ENCODE data around the gene C1orf167. TPM values are rescaled to one million over a fixed set of nuclear protein-coding genes. Genes with fewer than 3 reads are reported as not detected.

C1orf167 gene
- total and polyA plus RNA-seq, 2 donors (not counting 1 experiment from before 2014, with no cell fraction given), result not detected

GRCh38 chr1:11766429-11766776 is 4.4 kb downstream of the C1orf167 start:
- ChIA-PET CTCF (interaction anchor here (0.5 kb wide), 1 partner anchor 55 kb away, joined by 3 read pairs; no protein-coding TSS in a partner anchor), POLR2A (no interaction called here)
- ATAC-seq (ENCODE audit: low read depth) (no peak), DNase-seq (no peak)
- Histone ChIP-seq H3K4me2 (replicated peaks; ENCODE audit: low read depth, low read length, poor library complexity, severe bottlenecking) (no peak overlapping the region), H3K36me3 (replicated peaks in 1 of 2; ENCODE audit: control extremely low read depth in 1 of 2, control insufficient read depth in 1 of 2, extremely low read depth in 1 of 2, insufficient read depth in 2 of 2, low read length in 1 of 2) (no peaks in the 10 kb centered on the region), H3K9me3 (ENCODE audit: control extremely low read depth in 1 of 3, control insufficient read depth in 2 of 3, insufficient read depth in 1 of 3, low read length in 2 of 3) (peaks cover 0 to 5% (median 0%) of the 10 kb centered on the region in 3 donors), H3K9ac (ENCODE audit: low read length) (no peak overlapping the region), H3K4me3 (ENCODE audit: control extremely low read depth in 1 of 5, extremely low read depth in 1 of 5, insufficient read depth in 1 of 5, low read depth in 2 of 5, low read length in 4 of 5) (no peak overlapping the region), H3K27ac (ENCODE audit: low read length in 2 of 2) (no peak overlapping the region), H3K79me2 (ENCODE audit: control insufficient read depth, insufficient read depth, low read length) (no peaks in the 10 kb centered on the region), H3K4me1 (ENCODE audit: control insufficient read depth in 2 of 2, insufficient read depth in 2 of 2, low read length in 2 of 2) (peaks cover 6 to 7% of the 10 kb centered on the region in 2 donors), H3K27me3 (replicated peaks in 1 of 4; ENCODE audit: control extremely low read depth in 1 of 4, control insufficient read depth in 3 of 4, insufficient read depth in 4 of 4, low read length in 3 of 4) (peaks cover 0 to 18% (median 2%) of the 10 kb centered on the region in 4 experiments), H4K20me1 (ENCODE audit: control insufficient read depth, insufficient read depth, low read length, poor library complexity, severe bottlenecking) (no peaks in the 10 kb centered on the region), H2AFZ (ENCODE audit: insufficient read depth, low read depth, low read length, poor library complexity, severe bottlenecking) (no peak overlapping the region)
- H3K9me3 Mint-ChIP-seq (ENCODE audit: insufficient read depth), result no peaks in the 10 kb centered on the region
- H3K4me3 Mint-ChIP-seq, result no peak overlapping the region
- intact Hi-C loops (cut with micrococcal nuclease), result no loop called here
- 89% methylated on average over 14 of the region's 14 CpGs for WGBS (ENCODE audit: insufficient coverage)
- H3K27ac Mint-ChIP-seq, result no peak overlapping the region
- H3K4me1 Mint-ChIP-seq, result peaks cover 3% of the 10 kb centered on the region
- TF ChIP-seq, protein P1, sequence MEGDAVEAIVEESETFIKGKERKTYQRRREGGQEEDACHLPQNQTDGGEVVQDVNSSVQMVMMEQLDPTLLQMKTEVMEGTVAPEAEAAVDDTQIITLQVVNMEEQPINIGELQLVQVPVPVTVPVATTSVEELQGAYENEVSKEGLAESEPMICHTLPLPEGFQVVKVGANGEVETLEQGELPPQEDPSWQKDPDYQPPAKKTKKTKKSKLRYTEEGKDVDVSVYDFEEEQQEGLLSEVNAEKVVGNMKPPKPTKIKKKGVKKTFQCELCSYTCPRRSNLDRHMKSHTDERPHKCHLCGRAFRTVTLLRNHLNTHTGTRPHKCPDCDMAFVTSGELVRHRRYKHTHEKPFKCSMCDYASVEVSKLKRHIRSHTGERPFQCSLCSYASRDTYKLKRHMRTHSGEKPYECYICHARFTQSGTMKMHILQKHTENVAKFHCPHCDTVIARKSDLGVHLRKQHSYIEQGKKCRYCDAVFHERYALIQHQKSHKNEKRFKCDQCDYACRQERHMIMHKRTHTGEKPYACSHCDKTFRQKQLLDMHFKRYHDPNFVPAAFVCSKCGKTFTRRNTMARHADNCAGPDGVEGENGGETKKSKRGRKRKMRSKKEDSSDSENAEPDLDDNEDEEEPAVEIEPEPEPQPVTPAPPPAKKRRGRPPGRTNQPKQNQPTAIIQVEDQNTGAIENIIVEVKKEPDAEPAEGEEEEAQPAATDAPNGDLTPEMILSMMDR (IDR thresholded peaks at IDR 0.05), result no peak
- TF ChIP-seq EZH2 (IDR thresholded peaks at IDR 0.05; ENCODE audit: borderline replicate concordance, insufficient read depth, low read depth, low read length, poor library complexity, severe bottlenecking), result no peak
- peaks cover 11% of the 10 kb centered on the region for H3K27me3 Mint-ChIP-seq

DNA sequence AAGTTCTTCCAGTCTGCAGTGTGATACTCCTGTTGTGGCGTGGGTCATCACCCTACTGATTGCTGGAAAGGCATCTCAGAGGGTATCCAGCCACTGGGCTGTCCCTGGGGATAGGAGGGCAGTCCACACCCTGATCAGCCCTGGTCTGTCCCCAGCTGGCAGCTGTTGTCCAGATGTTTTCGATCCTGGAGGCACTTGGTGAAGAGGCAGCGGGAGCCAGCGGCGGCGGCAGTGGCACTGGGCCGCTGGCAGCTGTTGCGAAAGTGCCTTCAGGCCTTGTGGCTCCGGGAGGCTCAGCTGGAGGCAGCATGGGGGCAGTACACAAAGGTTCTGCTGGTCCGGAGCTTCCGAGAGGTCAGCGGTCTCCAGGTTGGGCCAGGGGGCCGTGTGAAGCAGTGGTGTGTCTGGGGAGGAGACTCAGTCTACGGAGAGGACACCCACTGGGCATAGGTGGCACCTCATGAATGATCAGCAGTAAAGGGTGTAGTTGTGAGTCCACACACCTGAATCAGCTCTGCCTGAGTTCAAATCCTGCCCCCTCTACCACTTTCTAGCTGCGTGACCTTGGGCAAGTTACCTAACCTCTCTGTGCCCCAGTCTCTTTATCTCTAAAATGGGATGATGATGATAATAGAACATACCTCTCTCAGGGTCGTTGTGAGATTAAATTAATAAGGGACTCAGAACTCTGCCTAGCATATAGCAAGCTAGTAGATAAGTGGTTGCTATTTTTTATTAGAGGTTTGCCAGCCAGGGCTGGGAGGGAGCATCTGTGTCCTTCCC is 6.1 kb downstream of the C1orf167 start:
- Histone ChIP-seq H3K4me2 (replicated peaks; ENCODE audit: low read depth, low read length, poor library complexity, severe bottlenecking) (no peak overlapping the region), H3K4me3 (ENCODE audit: control extremely low read depth in 1 of 5, extremely low read depth in 1 of 5, insufficient read depth in 1 of 5, low read depth in 2 of 5, low read length in 4 of 5) (no peak overlapping the region), H3K9me3 (ENCODE audit: control extremely low read depth in 1 of 3, control insufficient read depth in 2 of 3, insufficient read depth in 1 of 3, low read length in 2 of 3) (no peaks in the 10 kb centered on the region), H3K27ac (ENCODE audit: low read length in 2 of 2) (no peak overlapping the region), H4K20me1 (ENCODE audit: control insufficient read depth, insufficient read depth, low read length, poor library complexity, severe bottlenecking) (no peaks in the 10 kb centered on the region), H2AFZ (ENCODE audit: insufficient read depth, low read depth, low read length, poor library complexity, severe bottlenecking) (no peak overlapping the region), H3K36me3 (replicated peaks in 1 of 2; ENCODE audit: control extremely low read depth in 1 of 2, control insufficient read depth in 1 of 2, extremely low read depth in 1 of 2, insufficient read depth in 2 of 2, low read length in 1 of 2) (no peaks in the 10 kb centered on the region), H3K9ac (ENCODE audit: low read length) (no peak overlapping the region), H3K27me3 (replicated peaks in 1 of 4; ENCODE audit: control extremely low read depth in 1 of 4, control insufficient read depth in 3 of 4, insufficient read depth in 4 of 4, low read length in 3 of 4) (peaks cover 0 to 3% (median 0%) of the 10 kb centered on the region in 4 experiments), H3K79me2 (ENCODE audit: control insufficient read depth, insufficient read depth, low read length) (no peaks in the 10 kb centered on the region), H3K4me1 (ENCODE audit: control insufficient read depth in 2 of 2, insufficient read depth in 2 of 2, low read length in 2 of 2) (no peaks in the 10 kb centered on the region)
- DNase-seq (no peak), ATAC-seq (ENCODE audit: low read depth) (no peak)
- H3K9me3 Mint-ChIP-seq (ENCODE audit: insufficient read depth), result no peaks in the 10 kb centered on the region
- H3K4me1 Mint-ChIP-seq, result peaks cover 3% of the 10 kb centered on the region
- no peak for TF ChIP-seq EZH2 (IDR thresholded peaks at IDR 0.05; ENCODE audit: borderline replicate concordance, insufficient read depth, low read depth, low read length, poor library complexity, severe bottlenecking)
- TF ChIP-seq, protein P1 (IDR thresholded peaks at IDR 0.05), result no peak
- ChIA-PET POLR2A (no interaction called here), CTCF (no interaction called here)
- no peaks in the 10 kb centered on the region for H3K27me3 Mint-ChIP-seq
- 85% methylated on average over 14 of the region's 16 CpGs for WGBS (ENCODE audit: insufficient coverage)
- intact Hi-C loops (cut with micrococcal nuclease), result no loop called here
- H3K27ac Mint-ChIP-seq, result no peak overlapping the region
- no peak overlapping the region for H3K4me3 Mint-ChIP-seq
